Suprapubic skin (tissue), 4 donors: ENCODE data around the gene OR2M5. TPM values are rescaled to one million over a fixed set of nuclear protein-coding genes. Genes with fewer than 3 reads are reported as not detected.

Experiments
- DNase-seq, 2 donors: peaks; one replicate each; pipeline ENCODE4 v3.0.0-alpha.2; 2019; ENCODE audit warnings: low spot score in 2 of 2
- H3K27ac ChIP-seq: fragments of 200-600 bp; sonication (generic); one replicate; pipeline ENCODE4 v1.5.1; 2019
- H3K27me3 ChIP-seq: fragments of 200-600 bp; sonication (generic); one replicate; pipeline ENCODE4 v1.5.1; 2019
- H3K36me3 ChIP-seq: fragments of 200-600 bp; sonication (generic); one replicate; pipeline ENCODE4 v1.5.1; 2019
- H3K4me1 ChIP-seq: fragments of 200-600 bp; sonication (generic); one replicate; pipeline ENCODE4 v1.5.1; 2019
- H3K4me3 ChIP-seq: fragments of 200-600 bp; sonication (generic); one replicate; pipeline ENCODE4 v1.5.1; 2019; ENCODE audit warnings: mild to moderate bottlenecking
- H3K9me3 ChIP-seq: fragments of 200-600 bp; sonication (generic); one replicate; pipeline ENCODE4 v1.5.1; 2019
- EP300 ChIP-seq: sonication (generic); formaldehyde crosslinking; IDR thresholded peaks from one replicate; pipeline ENCODE4 v1.6.1; 2017; ENCODE audit warnings: antibody characterized with exemption
- POLR2A ChIP-seq, 2 donors: fragments of 450-650 bp; IDR thresholded peaks; one replicate each; pipeline ENCODE4 v1.6.1; 2017; ENCODE audit warnings: antibody characterized with exemption in 2 of 2, mild to moderate bottlenecking in 2 of 2, moderate library complexity in 2 of 2
- POLR2AphosphoS5 ChIP-seq, 3 donors: sonication (generic); formaldehyde crosslinking; IDR thresholded peaks; one replicate each; pipeline ENCODE4 v1.6.1; 2017; ENCODE audit warnings: antibody characterized with exemption in 3 of 3
- WGBS: methylation state at CpG from one replicate; pipeline ENCODE4 v1.1.5; 2018; 5-methylcytosine and 5-hydroxymethylcytosine counted together
- total RNA-seq, 4 donors: library from RNA; depleted of rRNA; stranded (reverse); fragments of >200 nt; gene quantifications; one replicate each; pipeline ENCODE4 v1.1.0, GENCODE V29; 2016
- TF ChIP-seq, protein P1 (sequence below), 2 donors: fragments of 200-600 bp in 1 of 2; fragments of 450-650 bp in 1 of 2; sonication (generic) in 1 of 2; IDR thresholded peaks; one replicate each; pipeline ENCODE4 v1.5.1; 2016 to 2019; ENCODE audit warnings: antibody characterized with exemption in 2 of 2, mild to moderate bottlenecking in 1 of 2, moderate library complexity in 1 of 2

The OR2M5 gene
- total RNA-seq, 4 donors from 2014 or later = not detected

DNA sequence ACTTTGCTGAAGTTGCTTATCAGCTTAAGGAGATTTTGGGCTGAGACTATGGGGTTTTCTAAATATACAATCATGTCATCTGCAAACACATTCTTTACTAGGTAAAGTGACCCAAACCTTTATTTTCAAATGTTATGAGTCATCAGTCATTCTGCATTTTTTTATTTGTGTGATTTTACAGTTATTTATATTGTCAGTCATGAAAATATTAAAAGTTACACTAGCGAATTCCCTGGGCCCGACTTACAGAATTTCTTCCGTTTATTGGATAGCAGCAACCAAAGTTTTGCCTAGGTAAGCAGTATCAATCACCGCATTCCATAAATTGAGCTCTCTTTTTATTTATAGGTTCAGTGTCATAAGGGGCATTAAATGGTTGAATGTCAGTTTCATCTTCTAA, 13.8 kb downstream of the OR2M5 start:
- no peak for DNase-seq
- no peaks in the 10 kb centered on the region for H3K36me3 ChIP-seq
- H3K4me3 ChIP-seq = no peak overlapping the region
- no peak overlapping the region for H3K27ac ChIP-seq
- no peaks in the 10 kb centered on the region for H3K27me3 ChIP-seq
- TF ChIP-seq POLR2A (IDR thresholded peaks at IDR 0.05) (no peak), POLR2AphosphoS5 (IDR thresholded peaks at IDR 0.05) (no peak), EP300 (no peak)
- TF ChIP-seq, protein P1, sequence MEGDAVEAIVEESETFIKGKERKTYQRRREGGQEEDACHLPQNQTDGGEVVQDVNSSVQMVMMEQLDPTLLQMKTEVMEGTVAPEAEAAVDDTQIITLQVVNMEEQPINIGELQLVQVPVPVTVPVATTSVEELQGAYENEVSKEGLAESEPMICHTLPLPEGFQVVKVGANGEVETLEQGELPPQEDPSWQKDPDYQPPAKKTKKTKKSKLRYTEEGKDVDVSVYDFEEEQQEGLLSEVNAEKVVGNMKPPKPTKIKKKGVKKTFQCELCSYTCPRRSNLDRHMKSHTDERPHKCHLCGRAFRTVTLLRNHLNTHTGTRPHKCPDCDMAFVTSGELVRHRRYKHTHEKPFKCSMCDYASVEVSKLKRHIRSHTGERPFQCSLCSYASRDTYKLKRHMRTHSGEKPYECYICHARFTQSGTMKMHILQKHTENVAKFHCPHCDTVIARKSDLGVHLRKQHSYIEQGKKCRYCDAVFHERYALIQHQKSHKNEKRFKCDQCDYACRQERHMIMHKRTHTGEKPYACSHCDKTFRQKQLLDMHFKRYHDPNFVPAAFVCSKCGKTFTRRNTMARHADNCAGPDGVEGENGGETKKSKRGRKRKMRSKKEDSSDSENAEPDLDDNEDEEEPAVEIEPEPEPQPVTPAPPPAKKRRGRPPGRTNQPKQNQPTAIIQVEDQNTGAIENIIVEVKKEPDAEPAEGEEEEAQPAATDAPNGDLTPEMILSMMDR (IDR thresholded peaks at IDR 0.05) = no peak
- WGBS = 86% methylated on average over 4 of the region's 4 CpGs
- no peaks in the 10 kb centered on the region for H3K4me1 ChIP-seq
- peaks cover 3% of the 10 kb centered on the region for H3K9me3 ChIP-seq

DNA sequence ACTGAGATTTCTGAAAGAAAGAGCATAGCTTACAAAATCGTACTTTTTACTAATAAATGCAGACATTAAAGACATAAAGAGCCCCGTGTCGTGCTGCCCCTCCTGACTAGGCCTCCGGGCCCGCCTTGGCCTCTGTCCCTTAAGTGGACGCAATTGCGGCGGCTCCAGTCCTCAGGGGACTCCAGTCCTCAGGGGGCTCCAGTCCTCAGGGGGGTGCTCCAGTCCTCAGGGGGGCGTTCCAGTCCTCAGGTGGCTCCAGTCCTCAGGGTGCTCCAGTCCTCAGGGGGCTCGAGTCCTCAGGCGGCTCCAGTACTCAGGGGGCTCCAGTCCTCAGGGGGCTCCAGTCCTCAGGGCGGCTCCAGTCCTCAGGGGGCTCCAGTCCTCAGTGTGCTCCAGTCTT, 19.1 kb downstream of the OR2M5 start:
- no peak for DNase-seq
- TF ChIP-seq POLR2A (IDR thresholded peaks at IDR 0.05) (no peak), POLR2AphosphoS5 (IDR thresholded peaks at IDR 0.05) (no peak), EP300 (no peak)
- TF ChIP-seq, protein P1 (IDR thresholded peaks at IDR 0.05) = no peak
- H3K27me3 ChIP-seq = no peaks in the 10 kb centered on the region
- 88% methylated on average over 8 of the region's 12 CpGs for WGBS
- H3K4me1 ChIP-seq = no peaks in the 10 kb centered on the region
- no peaks in the 10 kb centered on the region for H3K36me3 ChIP-seq
- H3K27ac ChIP-seq = no peak overlapping the region
- H3K4me3 ChIP-seq = no peak overlapping the region
- no peaks in the 10 kb centered on the region for H3K9me3 ChIP-seq

DNA sequence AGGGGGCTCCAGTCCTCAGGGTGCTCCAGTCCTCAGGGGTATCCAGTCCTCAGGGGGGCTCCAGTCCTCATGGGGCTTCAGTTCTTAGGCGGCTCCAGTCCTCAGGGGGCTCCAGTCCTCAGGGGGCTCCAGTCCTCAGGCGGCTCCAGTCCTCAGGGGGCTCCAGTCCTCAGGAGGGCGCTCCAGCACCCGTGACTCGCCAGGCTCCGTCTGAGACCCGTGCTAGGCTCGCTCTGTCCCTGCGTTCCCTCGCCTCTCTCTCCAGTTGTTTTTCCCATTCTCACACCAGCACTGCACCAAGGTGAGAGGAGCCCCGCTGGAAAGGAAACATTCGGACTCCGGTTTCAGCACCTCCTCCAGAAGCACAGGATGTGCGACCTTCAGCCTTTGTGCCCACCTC, 20.2 kb downstream of the OR2M5 start:
- WGBS = 93% methylated on average over 12 of the region's 14 CpGs

DNA sequence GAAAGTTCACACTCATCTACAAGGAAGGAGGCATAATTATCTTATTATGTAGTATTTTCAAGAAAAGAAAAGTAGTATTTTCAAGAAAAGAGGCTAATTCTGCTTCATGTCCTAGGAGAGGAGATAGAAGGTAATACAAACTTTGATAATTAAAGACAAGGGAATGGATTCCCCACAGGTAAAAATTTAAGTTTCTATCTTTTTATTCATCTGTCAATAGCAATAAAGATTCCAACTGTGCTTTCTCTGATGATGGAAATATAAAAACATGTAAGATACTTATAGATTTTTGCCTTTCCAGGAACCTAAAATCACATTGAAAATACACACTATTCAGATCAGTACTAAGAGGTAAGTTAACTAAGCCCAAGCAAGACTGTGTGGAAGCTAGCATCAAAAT, 29.6 kb downstream of the OR2M5 start, which contains the start of gene OR2M2:
TSS of gene OR2M2 (plus strand) at position 301 of the 400 bp plus-strand sequence. CDS start 5,165 bp downstream, outside the sequence.
- H3K27me3 ChIP-seq = no peaks in the 10 kb centered on the region
- DNase-seq = no peak
- no peak within 1 kb of the TSS for H3K27ac ChIP-seq
- no peaks in the 10 kb centered on the region for H3K36me3 ChIP-seq
- no peaks in the 10 kb centered on the region for H3K9me3 ChIP-seq
- H3K4me1 ChIP-seq = no peaks in the 10 kb centered on the region
- H3K4me3 ChIP-seq = no peak within 1 kb of the TSS
- TF ChIP-seq POLR2AphosphoS5 (IDR thresholded peaks at IDR 0.05) (no peak), POLR2A (IDR thresholded peaks at IDR 0.05) (no peak), EP300 (no peak)
- TF ChIP-seq, protein P1 (IDR thresholded peaks at IDR 0.05) = no peak

More for the DNA sequence above, 20.2 kb downstream of the OR2M5 start:
- no peaks in the 10 kb centered on the region for H3K36me3 ChIP-seq
- H3K4me3 ChIP-seq = no peak overlapping the region
- TF ChIP-seq EP300 (no peak), POLR2A (IDR thresholded peaks at IDR 0.05) (no peak), POLR2AphosphoS5 (IDR thresholded peaks at IDR 0.05) (no peak)
- TF ChIP-seq, protein P1 (IDR thresholded peaks at IDR 0.05) = no peak
- no peaks in the 10 kb centered on the region for H3K4me1 ChIP-seq
- H3K9me3 ChIP-seq = no peaks in the 10 kb centered on the region
- no peak for DNase-seq
- H3K27ac ChIP-seq = no peak overlapping the region
- H3K27me3 ChIP-seq = no peaks in the 10 kb centered on the region

DNA sequence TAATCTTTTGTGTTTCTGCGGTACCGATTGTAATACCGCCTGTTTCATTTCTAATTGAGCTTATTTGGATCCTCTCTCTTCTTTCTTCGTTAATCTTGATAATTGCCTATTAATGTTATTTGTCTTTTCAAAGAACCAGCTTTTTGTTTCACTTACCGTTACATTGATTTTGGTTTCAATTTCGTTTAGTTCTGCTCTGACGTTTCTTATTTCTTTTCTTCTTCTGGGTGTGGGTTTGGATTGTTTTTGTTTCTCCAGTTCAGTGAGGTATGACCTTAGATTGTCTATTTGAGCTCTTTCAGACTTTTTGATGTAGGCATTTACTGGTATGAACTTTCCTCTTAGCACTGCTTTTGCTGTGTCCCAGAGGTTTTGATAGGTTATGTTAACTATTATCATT, 39.0 kb downstream of the OR2M5 start:
- H3K9me3 ChIP-seq = no peaks in the 10 kb centered on the region
- no peak for TF ChIP-seq POLR2A (IDR thresholded peaks at IDR 0.05)
- TF ChIP-seq, protein P1 (IDR thresholded peaks at IDR 0.05) = no peak
- TF ChIP-seq EP300 = no peak
- TF ChIP-seq POLR2AphosphoS5 (IDR thresholded peaks at IDR 0.05) = no peak
- no peaks in the 10 kb centered on the region for H3K4me1 ChIP-seq
- no peak overlapping the region for H3K4me3 ChIP-seq
- no peak for DNase-seq
- no peaks in the 10 kb centered on the region for H3K36me3 ChIP-seq
- no peaks in the 10 kb centered on the region for H3K27me3 ChIP-seq
- WGBS = 74% methylated on average over 7 of the region's 7 CpGs
- H3K27ac ChIP-seq = no peak overlapping the region
